GM12872 (cell line): ENCODE measurements around the gene NXPH2.

Experiments
- CTCF ChIP-seq: IDR thresholded peaks from 3 replicates; pipeline ENCODE4 v1.5.1; 2011; ENCODE audit warnings: low read depth, mild to moderate bottlenecking, low read length, moderate library complexity; ENCODE audit not compliant: insufficient read depth

Gene NXPH2

GRCh38 chr2:138632066-138632620, 148.0 kb downstream of the NXPH2 start:
- TF ChIP-seq CTCF, result no peak

- no peak for TF ChIP-seq CTCF
Observed at GRCh38 chr2:138630164-138630563, 150.0 kb downstream of the NXPH2 start.

- TF ChIP-seq CTCF, result no peak
Observed at GRCh38 chr2:138626148-138626547, 154.0 kb downstream of the NXPH2 start.

GRCh38 chr2:138622613-138623012, 157.6 kb downstream of the NXPH2 start:
- TF ChIP-seq CTCF, result no peak

GRCh38 chr2:138621139-138621538, 159.1 kb downstream of the NXPH2 start:
- TF ChIP-seq CTCF, result no peak

GRCh38 chr2:138620431-138620830, 159.8 kb downstream of the NXPH2 start:
- TF ChIP-seq CTCF, result no peak
